IMR-90 (cell line): Measurements from ENCODE around the gene OGT. TPM values are rescaled to one million over a fixed set of nuclear protein-coding genes. Genes with fewer than 3 reads are reported as not detected.

ENCODE experiments used
- ATAC-seq: fragments of 200-7000 bp; cut with Tn5 transposase; 2 replicates; pipeline ENCODE4 v1.9.1; 2020; ENCODE audit warnings: low read depth, mild to moderate bottlenecking, moderate library complexity
- BruUV-seq: library from RNA; stranded (reverse); fragments of 400-500 nt; replicated peaks from 2 replicates; lab custom pipeline; 2021; lab: Mats Ljungman, UMichigan
- CTCF ChIA-PET: fragments of 300-600 bp; formaldehyde crosslinking; extraction: SDS; loops from one replicate; lab custom pipeline; 2021; ENCODE audit warnings: antibody characterized with exemption; lab: Yijun Ruan, JAX
- POLR2A ChIA-PET: fragments of 300-600 bp; sonication (Branson Sonifier 250); formaldehyde crosslinking; loops from one replicate; lab custom pipeline; 2022; ENCODE audit warnings: antibody characterized with exemption; ENCODE audit not compliant: unreplicated experiment; lab: Charles Lee
- DNase-seq: peaks from one replicate; pipeline ENCODE4 v3.0.0; 2013
- H2AFZ ChIP-seq: replicated peaks from 2 replicates; pipeline ENCODE3; 2013; ENCODE audit warnings: low read length, mild to moderate bottlenecking; ENCODE audit not compliant: poor library complexity
- H2AK5ac ChIP-seq: 2 replicates; pipeline ENCODE4 v1.6.1; 2013; ENCODE audit warnings: low read depth, low read length, inconsistent platforms
- H2AK9ac ChIP-seq: replicated peaks from 2 replicates; pipeline ENCODE3; 2013; ENCODE audit warnings: mild to moderate bottlenecking, low read depth, low read length, moderate library complexity; ENCODE audit not compliant: poor library complexity
- H2BK120ac ChIP-seq: 2 replicates; pipeline ENCODE4 v1.6.1; 2013; ENCODE audit warnings: low read depth, low read length, inconsistent platforms
- H2BK15ac ChIP-seq: 3 replicates; pipeline ENCODE4 v1.6.1; 2013; ENCODE audit warnings: low read depth, low read length, inconsistent platforms
- H2BK20ac ChIP-seq: 2 replicates; pipeline ENCODE4 v1.6.1; 2013; ENCODE audit warnings: low read depth, mild to moderate bottlenecking, inconsistent platforms, low read length, moderate library complexity
- H2BK5ac ChIP-seq: 2 replicates; pipeline ENCODE4 v1.6.1; 2013; ENCODE audit warnings: mild to moderate bottlenecking, low read depth, low read length, inconsistent platforms; ENCODE audit not compliant: poor library complexity, severe bottlenecking
- H3K14ac ChIP-seq: replicated peaks from 2 replicates; pipeline ENCODE4 v1.6.1; 2013; ENCODE audit warnings: low read depth, low read length, inconsistent platforms
- H3K18ac ChIP-seq: 2 replicates; pipeline ENCODE4 v1.6.1; 2013; ENCODE audit warnings: low read depth, low read length, control low read depth
- H3K23ac ChIP-seq: 2 replicates; pipeline ENCODE4 v1.6.1; 2013; ENCODE audit warnings: low read depth, low read length, inconsistent platforms
- H3K27ac ChIP-seq: 2 replicates; pipeline ENCODE4 v1.5.1; 2013; ENCODE audit warnings: mild to moderate bottlenecking, control low read depth, low read length; ENCODE audit not compliant: insufficient read depth
- H3K27me3 ChIP-seq: 2 replicates; pipeline ENCODE4 v1.6.1; 2013; ENCODE audit warnings: low read length; ENCODE audit not compliant: control insufficient read depth, insufficient read depth
- H3K36me3 ChIP-seq: 2 replicates; pipeline ENCODE4 v1.6.1; 2013; ENCODE audit warnings: low read length, mixed read lengths; ENCODE audit not compliant: control insufficient read depth, insufficient read depth
- H3K4ac ChIP-seq: 2 replicates; pipeline ENCODE4 v1.6.1; 2013; ENCODE audit warnings: low read depth, low read length, inconsistent platforms
- H3K4me1 ChIP-seq: 2 replicates; pipeline ENCODE4 v1.6.1; 2013; ENCODE audit warnings: low read length, mixed read lengths; ENCODE audit not compliant: control insufficient read depth, insufficient read depth
- H3K4me2 ChIP-seq: 2 replicates; pipeline ENCODE4 v1.6.1; 2013; ENCODE audit warnings: low read depth, mild to moderate bottlenecking, control low read depth, low read length, moderate library complexity
- H3K4me3 ChIP-seq: 2 replicates; pipeline ENCODE4 v1.5.1; 2013; ENCODE audit warnings: low read depth, mild to moderate bottlenecking, control low read depth, low read length, moderate library complexity; ENCODE audit not compliant: insufficient read depth
- H3K56ac ChIP-seq: 2 replicates; pipeline ENCODE4 v1.6.1; 2013; ENCODE audit warnings: low read length, inconsistent platforms; ENCODE audit not compliant: insufficient read depth; ENCODE audit errors: extremely low read depth
- H3K79me1 ChIP-seq, 2 experiments: 2 replicates each; pipeline ENCODE4 v1.6.1; 2013; ENCODE audit warnings: low read length in 2 of 2, inconsistent platforms in 1 of 2, low read depth in 1 of 2
- H3K9ac ChIP-seq: 2 replicates; pipeline ENCODE4 v1.6.1; 2013; ENCODE audit warnings: low read depth, low read length, control low read depth
- H3K9me1 ChIP-seq: 2 replicates; pipeline ENCODE4 v1.6.1; 2013; ENCODE audit warnings: low read length, inconsistent platforms; ENCODE audit not compliant: insufficient read depth
- H3K9me3 ChIP-seq: 2 replicates; pipeline ENCODE4 v1.6.1; 2013; ENCODE audit warnings: low read length; ENCODE audit not compliant: control insufficient read depth, insufficient read depth
- H4K20me1 ChIP-seq: 2 replicates; pipeline ENCODE4 v1.6.1; 2013; ENCODE audit warnings: low read length, inconsistent platforms; ENCODE audit not compliant: insufficient read depth
- H4K5ac ChIP-seq: 2 replicates; pipeline ENCODE4 v1.6.1; 2013; ENCODE audit warnings: mild to moderate bottlenecking, low read depth, low read length, control low read depth
- H4K8ac ChIP-seq, 2 experiments: 2 replicates each; pipeline ENCODE4 v1.6.1; 2013; ENCODE audit warnings: low read depth in 2 of 2, low read length in 2 of 2, control low read depth in 1 of 2, inconsistent platforms in 1 of 2
- H4K91ac ChIP-seq: 2 replicates; pipeline ENCODE4 v1.6.1; 2013; ENCODE audit warnings: low read depth, low read length, inconsistent platforms; ENCODE audit not compliant: insufficient read depth
- FOS ChIP-seq: fragments of 150-350 bp; IDR thresholded peaks from 2 replicates; pipeline ENCODE4 v1.6.1; 2016; ENCODE audit warnings: low read depth, low read length
- NFE2L2 ChIP-seq: fragments of 150-350 bp; IDR thresholded peaks from 2 replicates; pipeline ENCODE4 v1.6.1; 2016; ENCODE audit warnings: low read depth, mild to moderate bottlenecking, low read length
- WGBS, 2 experiments: methylation state at CpG; one replicate each; pipeline versions ENCODE4 v1.1.5 to v1.1.7; 2013; ENCODE audit warnings: missing lambda C conversion rate in 2 of 2; ENCODE audit not compliant: insufficient read length in 1 of 2; ENCODE audit errors: extremely low coverage in 2 of 2; 5-methylcytosine and 5-hydroxymethylcytosine counted together
- dilution Hi-C: fragments of 300-500 bp; cut with HindIII; formaldehyde crosslinking; loops from one replicate; pipeline ENCODE4 v1.14.3; 2018; ENCODE audit warnings: low sequenced_read_pairs; ENCODE audit not compliant: unreplicated experiment
- in situ Hi-C: fragments of 300-500 bp; cut with MboI; formaldehyde crosslinking; loops from 3 replicates; pipeline ENCODE4 v1.14.3; 2019; ENCODE audit warnings: low sequenced_read_pairs, inconsistent platforms, mixed read lengths
- intact Hi-C: fragments of 100-400 bp; cut with micrococcal nuclease; formaldehyde crosslinking; loops from 2 replicates; pipeline ENCODE4 v1.10.0; 2022
- polyA plus RNA-seq, 3 experiments: library from polyadenylated mRNA; depleted of rRNA; stranded (reverse); fragments of >200 nt; gene quantifications; 2 replicates each; pipeline ENCODE4 v1.2.3, GENCODE V29; 2012; ENCODE audit warnings: low replicate concordance in 1 of 3
- total RNA-seq: library from RNA; depleted of rRNA; stranded (reverse); fragments of >200 nt; gene quantifications from 2 replicates; pipeline ENCODE4 v1.2.3, GENCODE V29; 2012

The OGT gene
- total and polyA plus RNA-seq, 2 of the 4 experiments (the other 2 are of a cell fraction): 80.7 to 113 TPM

- no TSS peak for BruUV-seq
Observed at GRCh38 chrX:71619193-71619592, 86.3 kb downstream of the OGT start.

More at GRCh38 chrX:71619193-71619592, 86.3 kb downstream of the OGT start:
- DNase-seq (no peak), ATAC-seq (no peak)
- Histone ChIP-seq H2BK5ac (no peak overlapping the region), H2AK5ac (no peak overlapping the region), H2BK20ac (no peak overlapping the region), H2BK120ac (no peak overlapping the region), H3K18ac (no peak overlapping the region), H3K36me3 (no peaks in the 10 kb centered on the region; the same call in 1 of the 2 replicates), H2AK9ac (no peak overlapping the region), H3K14ac (no peak overlapping the region), H3K9ac (no peak overlapping the region), H3K56ac (no peak overlapping the region), H3K9me3 (no peaks in the 10 kb centered on the region; the same call in 1 of the 2 replicates), H4K8ac (no peak overlapping the region), H3K79me1 (no peaks in the 10 kb centered on the region), H3K4me1 (no peaks in the 10 kb centered on the region; the same call in 1 of the 2 replicates), H4K20me1 (no peaks in the 10 kb centered on the region), H3K4me2 (no peak overlapping the region), H4K5ac (no peak overlapping the region), H2BK15ac (no peak overlapping the region), H4K91ac (no peak overlapping the region), H3K4ac (no peak overlapping the region), H3K4me3 (no peak overlapping the region), H3K9me1 (no peaks in the 10 kb centered on the region), H3K27me3 (peaks cover 3% of the 10 kb centered on the region; the same call in 1 of the 2 replicates), H2AFZ (no peak overlapping the region), H3K23ac (no peak overlapping the region), H3K27ac (no peak overlapping the region)
- no CpG with 5 or more reads among the region's 8 CpGs for WGBS, 2 experiments
- POLR2A ChIA-PET: no interaction called here
- CTCF ChIA-PET: interaction anchor here (0.9 kb wide), 1 partner anchor 30 kb away, joined by 5 read pairs; no protein-coding TSS in a partner anchor
- TF ChIP-seq NFE2L2: no peak
- no peak for TF ChIP-seq FOS
- dilution Hi-C loops: no loop called here
- intact Hi-C loops: no loop called here
- in situ Hi-C loops: no loop called here
